Measurements from ENCODE around the gene C7orf25. TPM values are rescaled to one million over a fixed set of nuclear protein-coding genes. Genes with fewer than 3 reads are reported as not detected.
"Not testable (repeated sequence)": the region's sequence is repeated elsewhere in the genome, so short reads cannot be mapped to it uniquely, and the experiment has no call there.

The C7orf25 gene
- total RNA-seq, 1 donor from 2014 or later = 5.7 TPM

DNA sequence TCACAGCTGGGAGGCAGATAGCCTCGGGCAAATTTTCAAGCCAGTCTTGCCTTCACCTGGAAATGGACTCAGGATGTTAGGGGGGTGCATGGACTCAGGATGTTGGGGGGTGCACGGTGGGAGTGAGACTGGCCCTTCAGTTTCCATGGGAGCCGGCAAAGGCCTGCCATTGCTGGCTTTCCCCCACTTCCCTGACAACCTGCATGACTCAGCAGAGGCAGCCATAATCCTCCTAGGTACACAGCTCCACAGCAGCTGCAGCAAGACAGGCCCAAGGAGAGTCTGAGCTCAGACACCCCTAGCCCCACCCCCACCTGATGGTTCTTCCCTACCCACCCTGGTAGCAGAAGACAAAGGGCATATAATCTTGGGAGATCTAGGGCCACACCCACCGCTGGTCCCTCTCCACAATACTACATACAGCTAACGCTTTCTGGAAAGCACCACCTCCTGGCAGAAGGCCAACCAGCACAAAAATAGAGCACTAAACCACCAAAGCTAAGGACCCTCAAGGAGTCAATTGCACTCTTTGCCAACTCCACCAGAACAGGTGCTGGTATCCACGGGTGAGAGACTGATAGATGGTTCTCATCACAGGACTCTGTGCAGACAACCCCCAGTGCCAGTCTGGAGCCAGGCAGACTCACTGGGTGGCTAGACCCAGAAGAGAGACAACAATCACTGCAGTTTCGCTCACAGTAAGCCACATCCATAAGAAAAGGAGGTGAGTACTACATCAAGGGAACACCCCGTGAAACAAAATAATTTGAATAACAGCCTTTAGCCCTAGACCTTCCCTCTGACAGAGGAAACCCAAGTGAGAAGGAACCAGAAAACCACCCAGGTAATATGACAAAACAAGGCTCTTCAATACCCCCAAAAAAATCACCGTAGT, 18.3 kb downstream of the C7orf25 start:
- intact Hi-C loops (cut with micrococcal nuclease) = no loop called here
- ATAC-seq (no peak), DNase-seq (no peak)

DNA sequence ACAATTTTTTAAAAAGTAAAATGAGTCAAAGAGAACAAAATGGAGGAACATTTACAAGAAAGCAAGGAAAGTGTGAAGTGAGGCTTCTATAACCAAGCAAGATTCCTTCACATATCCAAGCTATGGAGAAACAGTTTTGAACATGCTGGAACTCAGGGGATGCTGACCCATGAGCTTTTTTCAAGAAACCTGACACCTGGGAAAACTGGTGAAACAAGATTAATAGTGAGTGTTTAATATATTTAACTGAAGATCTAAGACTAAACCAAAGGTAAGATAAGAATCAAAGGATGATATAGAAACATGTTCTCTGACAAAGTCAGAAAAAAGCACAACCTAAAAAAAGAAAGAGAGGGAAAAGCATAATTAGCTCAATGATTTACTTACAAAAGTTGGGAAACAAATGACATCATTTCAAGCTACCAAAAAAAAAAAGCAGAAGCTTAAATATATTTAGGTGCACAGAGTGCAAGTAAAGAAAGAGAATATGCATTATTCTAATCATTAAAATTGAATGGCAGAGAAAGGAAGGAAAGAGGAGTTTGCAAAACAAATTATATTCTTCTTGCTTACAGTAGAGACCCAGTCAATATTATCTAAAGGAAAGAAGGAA, 24.9 kb downstream of the C7orf25 start:
- intact Hi-C loops (cut with micrococcal nuclease) = no loop called here
- no peak for DNase-seq
- ATAC-seq = no peak

DNA sequence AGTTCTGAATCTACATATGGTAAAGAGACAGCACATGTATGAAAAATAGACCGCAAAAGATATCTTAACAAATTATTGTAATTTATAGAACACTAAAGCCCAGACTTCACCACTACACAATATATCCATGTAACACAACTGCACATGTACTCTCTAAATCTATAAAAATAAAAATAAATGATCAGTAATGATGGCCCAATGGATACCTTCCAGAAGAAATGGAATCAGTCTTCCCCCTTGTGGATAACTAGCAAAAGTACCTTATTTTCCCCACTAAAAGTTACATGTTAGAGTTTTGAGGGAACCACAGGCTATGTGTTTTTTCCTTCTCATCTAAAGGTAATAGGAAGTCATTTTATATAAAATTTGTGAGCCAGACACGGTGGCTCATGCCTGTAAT, 25.7 kb downstream of the C7orf25 start:
- ATAC-seq (no peak), DNase-seq (no peak)
- intact Hi-C loops (cut with micrococcal nuclease) = no loop called here

DNA sequence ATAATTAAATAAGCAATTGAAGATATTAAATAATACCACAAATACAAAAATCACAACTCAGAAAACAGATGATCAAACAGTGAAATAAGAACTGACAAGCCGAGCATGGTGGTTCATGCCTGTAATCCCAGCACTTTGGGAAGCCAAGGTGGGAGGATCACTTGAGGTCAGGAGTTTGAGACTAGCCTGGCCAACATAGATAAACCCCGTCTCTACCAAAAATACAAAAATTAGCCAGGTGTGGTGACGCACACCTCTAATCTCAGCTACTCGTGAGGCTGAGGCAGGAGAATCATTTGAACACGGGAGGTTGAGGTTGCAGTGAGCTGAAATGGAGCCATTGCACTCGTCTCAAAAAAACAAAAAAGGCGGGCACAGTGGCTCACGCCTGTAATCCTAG, 26.7 kb downstream of the C7orf25 start:
- ATAC-seq; intact Hi-C loops (cut with micrococcal nuclease); DNase-seq: not testable (repeated sequence)

DNA sequence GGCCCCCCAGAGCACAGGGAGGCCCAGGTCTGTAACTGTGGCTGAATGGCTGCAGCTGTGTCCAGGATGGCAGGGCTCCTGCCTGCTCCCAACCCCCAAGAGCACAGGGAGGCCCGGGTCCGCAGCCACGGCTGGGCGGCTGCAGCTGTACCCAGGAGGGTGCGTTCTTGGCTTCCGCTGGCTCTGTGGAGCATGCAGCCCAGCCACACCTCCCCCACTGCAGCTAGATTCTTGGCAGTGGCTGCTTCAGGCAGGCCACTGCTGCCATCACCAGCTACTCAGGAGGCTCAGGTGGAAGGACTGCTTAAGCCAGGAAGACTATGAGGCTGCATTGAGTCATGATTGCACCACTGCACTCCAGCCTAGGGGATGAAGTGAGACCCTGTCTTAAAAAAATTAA, 27.9 kb downstream of the C7orf25 start:
- peak; percentile 52 for ATAC-seq
- peak; percentile 47 for DNase-seq
- intact Hi-C loops (cut with micrococcal nuclease) = no loop called here

DNA sequence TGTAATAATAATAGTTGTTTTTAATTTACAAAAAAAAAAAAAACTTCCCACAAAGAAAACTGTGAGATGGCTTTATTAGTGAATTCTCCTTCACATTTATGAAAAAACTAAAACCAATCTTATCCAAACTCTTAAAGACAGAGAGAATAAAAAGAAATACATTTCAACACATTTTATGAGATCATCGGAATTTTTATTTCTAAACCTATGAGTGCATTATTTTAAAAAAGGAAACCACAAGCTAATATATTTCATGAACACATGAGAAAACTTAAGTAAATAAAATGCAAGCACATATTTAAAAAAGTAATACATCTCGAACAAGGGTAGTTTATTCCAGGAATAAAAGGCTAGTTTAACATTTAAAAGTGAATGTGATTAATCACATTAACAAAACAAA, 31.5 kb downstream of the C7orf25 start:
- ATAC-seq = no peak
- intact Hi-C loops (cut with micrococcal nuclease) = no loop called here
- no peak for DNase-seq

DNA sequence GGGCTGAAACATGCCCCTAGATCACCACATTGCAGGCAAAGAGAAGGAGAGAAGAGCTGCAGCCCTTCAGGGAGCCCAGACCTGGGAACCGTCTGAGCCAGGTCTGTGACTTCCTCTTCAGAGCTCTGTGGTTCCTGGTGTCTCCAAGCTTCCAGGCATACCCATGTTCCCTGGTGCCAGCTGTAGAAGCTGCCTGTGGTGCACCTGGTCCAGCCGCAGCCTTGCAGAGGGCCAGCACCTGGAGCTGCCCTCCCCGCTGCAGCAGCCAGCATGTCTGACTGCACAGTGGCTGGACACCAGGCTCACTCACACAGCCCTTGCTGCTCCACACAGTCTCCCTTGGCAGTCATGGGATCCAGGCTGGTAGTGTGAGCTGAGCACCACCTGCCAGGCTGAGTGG, 33.6 kb downstream of the C7orf25 start:
- intact Hi-C loops (cut with micrococcal nuclease) = no loop called here
- ATAC-seq (no peak), DNase-seq (no peak)

DNA sequence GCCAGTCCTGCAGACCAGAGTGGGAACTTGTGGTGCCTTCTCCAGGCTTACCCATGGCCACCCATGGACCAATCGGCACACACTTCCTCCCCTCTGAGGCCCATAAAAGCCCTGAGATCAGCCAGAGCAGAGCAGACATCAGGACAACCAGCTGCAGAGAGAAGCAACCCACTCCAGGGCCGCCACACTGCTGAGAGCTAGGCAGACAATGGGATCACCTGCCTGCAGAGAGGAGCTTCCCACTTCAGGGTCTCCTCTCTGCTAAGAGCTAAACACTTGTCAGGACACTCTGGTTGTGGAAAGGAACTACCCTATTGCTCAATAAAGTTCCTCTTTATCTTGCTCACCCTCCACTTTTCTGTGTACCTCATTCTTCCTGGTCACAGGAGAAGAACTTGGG, 34.0 kb downstream of the C7orf25 start:
- DNase-seq = no peak
- intact Hi-C loops (cut with micrococcal nuclease) = no loop called here
- ATAC-seq = no peak

DNA sequence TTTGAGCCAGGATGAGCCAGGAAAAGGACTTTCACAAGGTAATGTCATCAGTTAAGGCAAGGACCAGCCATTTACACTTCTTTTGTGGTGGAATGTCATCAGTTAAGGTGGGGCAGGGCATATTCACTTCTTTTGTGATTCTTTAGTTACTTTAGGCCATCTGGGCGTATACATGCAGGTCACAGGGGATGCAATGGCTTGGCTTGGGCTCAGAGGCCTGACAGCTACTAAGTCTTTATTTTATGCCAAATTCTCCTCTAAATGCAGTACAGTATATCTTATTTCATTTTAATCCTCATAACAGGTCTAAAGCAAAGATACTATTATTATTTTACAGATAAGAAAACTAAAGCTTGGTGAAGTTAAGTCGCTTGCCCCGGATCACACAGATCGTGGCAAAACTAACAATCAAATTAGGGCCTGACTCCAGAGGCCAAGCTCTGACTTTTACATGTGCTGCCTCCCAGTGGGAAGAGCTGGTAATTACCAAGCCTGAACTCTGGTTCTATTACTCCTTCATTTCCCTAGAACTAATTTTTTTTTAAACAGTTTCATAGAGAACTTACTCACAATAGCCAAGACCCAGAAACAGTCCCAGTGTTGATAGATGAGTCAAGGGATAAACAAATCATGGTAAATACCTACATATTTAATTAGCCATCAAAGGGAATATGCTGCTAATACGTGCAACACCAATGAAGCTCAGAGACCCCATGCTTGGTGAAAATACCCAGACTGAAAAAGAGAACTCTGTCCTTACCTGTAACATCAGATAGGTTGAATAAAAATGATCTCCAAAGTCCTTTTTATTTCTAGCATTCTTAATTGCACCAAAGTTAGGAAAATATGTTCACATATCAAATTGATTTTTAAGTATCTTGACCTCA, 35.4 kb downstream of the C7orf25 start:
- intact Hi-C loops (cut with micrococcal nuclease) = no loop called here
- DNase-seq (no peak), ATAC-seq (peak; percentile 56)

DNA sequence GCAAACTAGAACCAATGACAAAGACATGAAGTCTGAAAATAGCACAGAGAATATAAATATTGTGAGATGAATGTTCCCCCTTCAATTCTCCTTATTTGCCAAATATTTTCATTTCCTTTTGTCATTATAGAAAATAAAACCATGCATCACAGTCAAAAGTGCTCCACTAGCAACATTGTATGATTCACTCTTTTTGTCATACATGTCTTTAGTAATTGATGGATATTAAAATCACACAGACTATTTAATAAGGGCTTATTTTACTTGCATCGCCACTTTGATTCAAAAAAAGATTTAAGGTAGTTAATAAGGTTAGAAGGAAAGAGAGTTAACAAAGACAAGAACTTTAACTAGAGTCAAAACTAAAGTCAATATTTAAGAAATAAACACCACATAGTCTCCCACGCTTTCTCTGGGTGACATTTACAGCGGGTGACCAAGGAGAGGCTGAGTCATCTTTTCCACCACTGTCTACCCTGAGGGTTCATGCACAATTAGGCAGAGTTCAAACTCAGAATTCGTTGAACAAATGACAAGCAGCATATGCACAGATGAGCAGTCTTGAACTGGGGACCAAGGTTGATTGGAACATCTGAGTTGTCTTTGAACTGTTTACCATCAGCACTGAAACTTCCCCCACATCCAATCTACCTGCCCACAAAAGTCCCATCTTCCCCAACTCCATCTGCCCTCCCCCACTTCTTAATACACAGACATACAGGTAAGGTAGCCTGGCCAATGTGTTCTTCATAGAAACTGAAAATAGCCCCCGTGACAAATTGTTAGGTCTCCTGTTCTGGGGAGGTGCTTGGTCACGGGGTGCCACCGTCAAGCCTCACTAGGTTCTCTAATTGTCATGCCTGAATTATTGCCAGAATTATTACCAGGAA, 42.5 kb downstream of the C7orf25 start:
- intact Hi-C loops (cut with micrococcal nuclease) = no loop called here
- no peak for DNase-seq
- ATAC-seq = no peak

DNA sequence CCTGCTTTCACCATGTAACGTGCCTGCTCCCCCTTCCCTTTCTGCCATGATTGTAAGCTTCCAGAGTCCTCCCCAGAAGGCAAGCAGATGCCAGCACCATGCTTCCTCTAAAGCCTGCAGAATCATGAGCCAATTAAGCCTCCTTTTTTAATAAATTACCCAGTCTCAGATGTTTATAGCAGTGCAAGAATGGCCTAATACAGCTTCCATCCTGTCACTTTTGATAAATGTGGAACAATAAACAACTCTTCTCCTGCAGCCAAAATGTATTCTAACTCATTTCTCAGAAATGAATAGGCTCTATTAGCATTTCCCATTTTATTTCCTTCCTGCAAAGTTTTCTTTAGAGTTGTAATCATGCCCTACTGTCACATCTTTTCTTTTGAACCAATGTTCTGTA, 43.4 kb downstream of the C7orf25 start:
- ATAC-seq = no peak
- intact Hi-C loops (cut with micrococcal nuclease) = no loop called here
- no peak for DNase-seq

Other genes starting within 250 kb of the C7orf25 start
- 90.1 TPM for gene PSMA2, start 20.1 kb upstream of the C7orf25 start, total RNA-seq
- gene MRPL32, start 20.3 kb upstream of the C7orf25 start, total RNA-seq = 68.7 TPM
- gene HECW1, start 200.6 kb upstream of the C7orf25 start, total RNA-seq = not detected

Measured in left ventricle myocardium superior (tissue), 1 donor.